ENCODE results near the gene ISG20L2. TPM values are rescaled to one million over a fixed set of nuclear protein-coding genes. Genes with fewer than 3 reads are reported as not detected.

Gene ISG20L2
- total and polyA plus RNA-seq, 2 donors (not counting 1 experiment from before 2014, with no cell fraction given) = 5.8 to 23.6 TPM

- Histone ChIP-seq H3K36me3 (ENCODE audit: control insufficient read depth, insufficient read depth, low read length) (no peaks in the 10 kb centered on the region), H4K20me1 (ENCODE audit: control insufficient read depth, extremely low read depth, insufficient read depth, low read length) (no peaks in the 10 kb centered on the region), H3K27me3 (ENCODE audit: control insufficient read depth, insufficient read depth, low read length) (no peaks in the 10 kb centered on the region), H3K4me2 (ENCODE audit: extremely low read depth, insufficient read depth, low read length) (no peak overlapping the region), H3K79me2 (ENCODE audit: control insufficient read depth, insufficient read depth, low read length) (peaks cover 8% of the 10 kb centered on the region), H3K4me1 (ENCODE audit: control insufficient read depth, extremely low read depth, insufficient read depth, low read length) (peaks cover 3% of the 10 kb centered on the region), H3K27ac (ENCODE audit: insufficient read depth, low read length) (no peak overlapping the region), H3K4me3 (replicated peaks in 1 of 4; ENCODE audit: control extremely low read depth in 1 of 4, insufficient read depth in 1 of 4, low read depth in 3 of 4, low read length in 4 of 4) (no peak overlapping the region), H2AFZ (ENCODE audit: low read length) (no peak overlapping the region), H3K9me3 (ENCODE audit: control insufficient read depth, insufficient read depth, low read depth, low read length) (no peaks in the 10 kb centered on the region), H3K9ac (ENCODE audit: insufficient read depth, low read length) (no peak overlapping the region)
- no peak for DNase-seq (ENCODE audit: low read depth in 2 of 2)
- no peak for TF ChIP-seq EZH2 (IDR thresholded peaks at IDR 0.05; ENCODE audit: low read length, missing control alignments)
- no peak for TF ChIP-seq CTCF (conservative IDR thresholded peaks at IDR 0.05 in 1 of 2, IDR thresholded peaks at IDR 0.05 in 1 of 2; ENCODE audit: low read depth in 1 of 2, low read length in 2 of 2)
These were observed 47.2 kb downstream of the ISG20L2 start for GRCh38 chr1:156681196-156681960.

GRCh38 chr1:156680056-156680455 is 48.5 kb downstream of the ISG20L2 start:
- H4K20me1 ChIP-seq (ENCODE audit: control insufficient read depth, extremely low read depth, insufficient read depth, low read length) = no peaks in the 10 kb centered on the region
- no peak overlapping the region for H3K4me3 ChIP-seq (replicated peaks in 1 of 4; ENCODE audit: control extremely low read depth in 1 of 4, insufficient read depth in 1 of 4, low read depth in 3 of 4, low read length in 4 of 4)
- DNase-seq (ENCODE audit: low read depth in 2 of 2) = no peak
- no peaks in the 10 kb centered on the region for H3K27me3 ChIP-seq (ENCODE audit: control insufficient read depth, insufficient read depth, low read length)
- H3K9ac ChIP-seq (ENCODE audit: insufficient read depth, low read length) = no peak overlapping the region
- H3K36me3 ChIP-seq (ENCODE audit: control insufficient read depth, insufficient read depth, low read length) = no peaks in the 10 kb centered on the region
- H2AFZ ChIP-seq (ENCODE audit: low read length) = no peak overlapping the region
- no peaks in the 10 kb centered on the region for H3K9me3 ChIP-seq (ENCODE audit: control insufficient read depth, insufficient read depth, low read depth, low read length)
- no peak overlapping the region for H3K4me2 ChIP-seq (ENCODE audit: extremely low read depth, insufficient read depth, low read length)
- peaks cover 21% of the 10 kb centered on the region for H3K79me2 ChIP-seq (ENCODE audit: control insufficient read depth, insufficient read depth, low read length)
- no peak overlapping the region for H3K27ac ChIP-seq (ENCODE audit: insufficient read depth, low read length)
- TF ChIP-seq EZH2 (IDR thresholded peaks at IDR 0.05; ENCODE audit: low read length, missing control alignments) (no peak), CTCF (conservative IDR thresholded peaks at IDR 0.05 in 1 of 2, IDR thresholded peaks at IDR 0.05 in 1 of 2; ENCODE audit: low read depth in 1 of 2, low read length in 2 of 2) (no peak)
- peaks cover 4% of the 10 kb centered on the region for H3K4me1 ChIP-seq (ENCODE audit: control insufficient read depth, extremely low read depth, insufficient read depth, low read length)

GRCh38 chr1:156677616-156678596 is 50.7 kb downstream of the ISG20L2 start:
- Histone ChIP-seq H3K36me3 (ENCODE audit: control insufficient read depth, insufficient read depth, low read length) (peaks cover 6% of the 10 kb centered on the region), H4K20me1 (ENCODE audit: control insufficient read depth, extremely low read depth, insufficient read depth, low read length) (no peaks in the 10 kb centered on the region), H3K27me3 (ENCODE audit: control insufficient read depth, insufficient read depth, low read length) (no peaks in the 10 kb centered on the region), H3K79me2 (ENCODE audit: control insufficient read depth, insufficient read depth, low read length) (peaks cover 38% of the 10 kb centered on the region), H3K9ac (ENCODE audit: insufficient read depth, low read length) (no peak overlapping the region), H3K27ac (ENCODE audit: insufficient read depth, low read length) (peak overlapping the region; percentile 22), H2AFZ (ENCODE audit: low read length) (peak overlapping the region; percentile 66), H3K4me3 (replicated peaks in 1 of 4; ENCODE audit: control extremely low read depth in 1 of 4, insufficient read depth in 1 of 4, low read depth in 3 of 4, low read length in 4 of 4) (peak overlapping the region in 3 of 4 experiments; percentile 30 to 70 (median 55)), H3K4me2 (ENCODE audit: extremely low read depth, insufficient read depth, low read length) (peak overlapping the region; percentile 69), H3K4me1 (ENCODE audit: control insufficient read depth, extremely low read depth, insufficient read depth, low read length) (peaks cover 21% of the 10 kb centered on the region), H3K9me3 (ENCODE audit: control insufficient read depth, insufficient read depth, low read depth, low read length) (no peaks in the 10 kb centered on the region)
- DNase-seq (ENCODE audit: low read depth in 2 of 2) = peak; percentile 80 to 92
- peak; percentile 93 to 94 for TF ChIP-seq CTCF (conservative IDR thresholded peaks at IDR 0.05 in 1 of 2, IDR thresholded peaks at IDR 0.05 in 1 of 2; ENCODE audit: low read depth in 1 of 2, low read length in 2 of 2)
- TF ChIP-seq EZH2 (IDR thresholded peaks at IDR 0.05; ENCODE audit: low read length, missing control alignments) = no peak

All from fibroblast of lung (primary cell).